Esophagus squamous epithelium (tissue), 5 donors: ENCODE measurements around the gene IGF2BP3. TPM values are rescaled to one million over a fixed set of nuclear protein-coding genes. Genes with fewer than 3 reads are reported as not detected.
A peak's percentile ranks its signal among the peaks of the same experiment; 100 is the strongest.

Experiments
- DNase-seq: peaks from one replicate; lab custom pipeline; 2025; lab: John Stamatoyannopoulos, UW
- H3K27ac ChIP-seq, 4 donors: fragments of 200-600 bp; sonication (generic); one replicate each; pipeline ENCODE4 v1.5.1; 2016 to 2019; ENCODE audit warnings: mild to moderate bottlenecking in 1 of 4
- H3K27me3 ChIP-seq, 4 donors: fragments of 200-600 bp; sonication (generic); 1 replicate in 3 of 4; 2 replicates in 1 of 4; pipeline versions ENCODE4 v1.5.1 to v1.6.0; 2017 to 2021; ENCODE audit warnings: antibody characterized with exemption in 1 of 4
- H3K36me3 ChIP-seq, 3 donors: fragments of 200-600 bp; sonication (generic); one replicate each; pipeline ENCODE4 v1.5.1; 2016 to 2019
- H3K4me1 ChIP-seq, 3 donors: fragments of 200-600 bp; sonication (generic); one replicate each; pipeline ENCODE4 v1.5.1; 2017 to 2019
- H3K4me3 ChIP-seq, 4 donors: fragments of 200-600 bp; sonication (generic); 1 replicate in 3 of 4; 2 replicates in 1 of 4; pipeline ENCODE4 v1.5.1; 2016 to 2019; ENCODE audit warnings: mild to moderate bottlenecking in 2 of 4, moderate library complexity in 1 of 4
- H3K9me3 ChIP-seq, 3 donors: fragments of 200-600 bp; sonication (generic); one replicate each; pipeline ENCODE4 v1.5.1; 2016 to 2019
- CTCF ChIP-seq, 6 experiments: fragments of 450-650 bp in 4 of 6; fragments of 200-600 bp in 2 of 6; sonication (generic) in 2 of 6; IDR thresholded peaks; one replicate each; pipeline ENCODE4 v1.5.1; 2016 to 2019; ENCODE audit warnings: antibody characterized with exemption in 6 of 6, mild to moderate bottlenecking in 4 of 6, moderate library complexity in 4 of 6
- POLR2A ChIP-seq, 4 donors: fragments of 450-650 bp; IDR thresholded peaks; one replicate each; pipeline ENCODE4 v1.6.1; 2017; ENCODE audit warnings: antibody characterized with exemption in 4 of 4, mild to moderate bottlenecking in 4 of 4, moderate library complexity in 3 of 4
- WGBS, 2 donors: methylation state at CpG; one replicate each; pipeline ENCODE4 v1.1.5; 2018; 5-methylcytosine and 5-hydroxymethylcytosine counted together
- intact Hi-C: fragments of 100-400 bp; cut with DNase I; formaldehyde crosslinking; loops from one replicate; pipeline ENCODE4 v1.15.0; 2022
- total RNA-seq, 4 donors: library from RNA; depleted of rRNA; stranded (reverse); fragments of >200 nt; gene quantifications; one replicate each; pipeline ENCODE4 v1.1.0, GENCODE V29; 2016
- donor health status: DM: yes; HTN: yes; CAD: no.

The IGF2BP3 gene
- total RNA-seq, 4 donors from 2014 or later, result 1.3 to 9.3 (median 7.2) TPM

- peak; percentile 83 for DNase-seq
- TF ChIP-seq CTCF (IDR thresholded peaks at IDR 0.05) (no peak), POLR2A (IDR thresholded peaks at IDR 0.05) (peak in 3 of 4 donors; percentile 58 to 84 (median 80))
- Histone ChIP-seq H3K4me1 (peaks cover 8 to 55% (median 16%) of the 10 kb centered on the region in 3 donors), H3K36me3 (peaks cover 0 to 36% (median 0%) of the 10 kb centered on the region in 3 donors), H3K4me3 (peak within 1 kb of the TSS; percentile 77 to 82 (median 80)), H3K27ac (peak within 1 kb of the TSS; percentile 83 to 88 (median 84)), H3K9me3 (no peaks in the 10 kb centered on the region), H3K27me3 (peaks cover 0 to 4% (median 0%) of the 10 kb centered on the region in 4 donors)
- intact Hi-C loops, result no loop called here
- 9 to 11% methylated on average over 9 to 17 of the region's 59 CpGs for WGBS, 2 donors
Measured at GRCh38 chr7:23298885-23299769, 171.2 kb downstream of the IGF2BP3 start, which contains the start of gene MALSU1. TSS of gene MALSU1 (plus strand) at chr7:23299339. CDS start at chr7:23299353, 14 bp downstream.

DNA sequence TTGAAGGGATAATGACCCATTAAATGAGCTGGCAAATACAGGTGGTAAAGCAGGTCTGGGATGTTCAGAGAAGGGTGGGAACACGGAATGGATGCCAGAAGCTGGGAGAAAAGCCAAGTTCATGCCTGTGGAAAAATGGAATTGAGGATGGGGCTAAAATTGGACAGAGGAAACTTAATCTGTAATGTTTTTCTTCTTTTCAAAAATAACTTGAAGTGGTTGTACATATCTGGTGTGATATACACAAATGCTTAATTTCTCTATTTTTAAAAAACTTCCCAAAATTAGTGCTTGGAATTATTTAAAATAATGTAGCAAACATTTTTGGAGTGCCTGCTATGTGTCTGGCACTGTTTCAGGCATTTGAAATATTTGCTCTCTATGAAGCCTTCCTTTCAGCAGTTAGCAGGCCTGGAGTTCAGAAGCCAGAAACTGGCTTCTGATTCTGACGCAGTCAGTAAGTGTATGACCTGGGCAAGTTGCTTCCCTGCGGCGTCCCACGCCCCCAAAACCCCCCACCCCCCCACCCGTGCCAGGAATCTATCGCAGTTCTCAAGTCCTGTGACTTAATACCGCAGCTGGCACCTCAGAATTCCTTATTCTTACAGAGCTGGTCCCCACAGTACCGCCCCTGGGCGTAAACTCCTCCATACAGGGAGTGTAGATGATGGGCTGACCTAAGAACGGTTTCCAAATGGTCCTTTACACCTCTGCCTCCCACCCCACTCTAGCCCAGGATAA is 172.0 kb downstream of the IGF2BP3 start:
- no peaks in the 10 kb centered on the region for H3K9me3 ChIP-seq
- H3K36me3 ChIP-seq, result peaks cover 0 to 29% (median 0%) of the 10 kb centered on the region in 3 donors
- H3K27ac ChIP-seq, result peak overlapping the region; percentile 83 to 88 (median 84)
- intact Hi-C loops, result no loop called here
- peak overlapping the region; percentile 77 to 82 (median 80) for H3K4me3 ChIP-seq
- 53 to 57% methylated on average over 7 to 11 of the region's 11 CpGs for WGBS, 2 donors
- no peak for DNase-seq
- H3K27me3 ChIP-seq, result peaks cover 0 to 4% (median 0%) of the 10 kb centered on the region in 4 donors
- peaks cover 8 to 57% (median 16%) of the 10 kb centered on the region in 3 donors for H3K4me1 ChIP-seq
- no peak for TF ChIP-seq POLR2A (IDR thresholded peaks at IDR 0.05)
- TF ChIP-seq CTCF (IDR thresholded peaks at IDR 0.05), result no peak

GRCh38 chr7:23295401-23295697 is 174.9 kb downstream of the IGF2BP3 start:
- Histone ChIP-seq H3K27me3 (peaks cover 0 to 4% (median 0%) of the 10 kb centered on the region in 4 donors), H3K4me3 (no peak overlapping the region), H3K27ac (no peak overlapping the region), H3K4me1 (peaks cover 8 to 39% (median 11%) of the 10 kb centered on the region in 3 donors), H3K36me3 (no peaks in the 10 kb centered on the region), H3K9me3 (no peaks in the 10 kb centered on the region)
- intact Hi-C loops, result no loop called here
- TF ChIP-seq CTCF (IDR thresholded peaks at IDR 0.05), result no peak
- no peak for TF ChIP-seq POLR2A (IDR thresholded peaks at IDR 0.05)
- DNase-seq, result no peak

DNA sequence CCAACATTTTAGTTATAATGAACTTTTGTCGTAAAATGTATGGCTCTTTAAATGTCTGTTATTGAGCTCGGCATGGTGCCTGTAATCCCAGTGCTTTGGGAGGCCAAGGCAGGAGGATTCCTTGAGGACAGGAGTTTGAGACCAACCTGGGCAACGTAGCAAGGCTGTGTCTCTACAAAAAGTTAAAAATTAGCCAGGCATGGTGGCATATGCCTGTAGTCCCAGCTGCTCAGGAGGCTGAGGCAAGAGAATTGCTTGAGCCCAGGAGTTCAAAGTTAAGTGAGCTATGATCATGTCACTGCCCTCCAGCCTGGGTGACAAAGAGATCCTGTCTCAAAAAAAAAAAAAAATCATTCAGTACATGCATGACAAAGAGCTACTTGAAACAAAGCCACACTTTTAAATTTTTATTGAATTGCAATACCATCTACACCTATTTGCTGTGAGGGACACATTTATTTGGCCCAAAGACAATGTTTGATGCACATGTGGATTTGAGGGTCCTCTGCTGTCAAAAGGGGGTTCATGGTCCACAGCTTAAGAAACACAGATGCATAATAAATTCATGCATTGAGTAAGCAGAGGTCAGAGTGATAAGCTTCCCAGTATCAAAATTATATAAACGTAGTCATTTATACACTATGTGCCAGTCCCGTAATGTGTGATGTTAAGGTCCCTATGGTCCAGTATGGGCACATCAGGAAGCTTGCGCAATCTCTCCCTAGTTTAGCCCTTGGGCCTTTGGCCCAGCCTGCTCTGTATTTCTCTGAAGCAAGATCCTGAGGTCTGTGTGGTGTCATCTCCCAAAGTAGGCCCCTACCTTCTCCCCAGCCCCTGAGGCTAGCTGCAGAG is 175.5 kb downstream of the IGF2BP3 start:
- no peaks in the 10 kb centered on the region for H3K36me3 ChIP-seq
- H3K27ac ChIP-seq, result no peak overlapping the region
- H3K4me3 ChIP-seq, result no peak overlapping the region
- peaks cover 8 to 33% (median 8%) of the 10 kb centered on the region in 3 donors for H3K4me1 ChIP-seq
- no peaks in the 10 kb centered on the region for H3K9me3 ChIP-seq
- DNase-seq, result no peak
- TF ChIP-seq POLR2A (IDR thresholded peaks at IDR 0.05) (no peak), CTCF (IDR thresholded peaks at IDR 0.05) (no peak)
- intact Hi-C loops, result no loop called here
- WGBS, 2 donors, result 65 to 81% methylated on average over 6 of the region's 6 CpGs
- peaks cover 0 to 4% (median 0%) of the 10 kb centered on the region in 4 donors for H3K27me3 ChIP-seq
